ENCODE results near the gene P3R3URF.

GRCh38 chr1:46133781-46134350, 42.4 kb downstream of the P3R3URF start:
- no peak for TF ChIP-seq CTCF (IDR thresholded peaks at IDR 0.05)
- no peak for TF ChIP-seq POLR2AphosphoS5 (IDR thresholded peaks at IDR 0.05)
- TF ChIP-seq POLR2A (IDR thresholded peaks at IDR 0.05): no peak

Measured in prostate gland (tissue), 2 donors.